ENCODE measurements around the gene ATP13A3. TPM values are rescaled to one million over a fixed set of nuclear protein-coding genes. Genes with fewer than 3 reads are reported as not detected.

The ATP13A3 gene
- total RNA-seq, 6 donors from 2014 or later, result 67.9 to 152 (median 94.6) TPM

DNA sequence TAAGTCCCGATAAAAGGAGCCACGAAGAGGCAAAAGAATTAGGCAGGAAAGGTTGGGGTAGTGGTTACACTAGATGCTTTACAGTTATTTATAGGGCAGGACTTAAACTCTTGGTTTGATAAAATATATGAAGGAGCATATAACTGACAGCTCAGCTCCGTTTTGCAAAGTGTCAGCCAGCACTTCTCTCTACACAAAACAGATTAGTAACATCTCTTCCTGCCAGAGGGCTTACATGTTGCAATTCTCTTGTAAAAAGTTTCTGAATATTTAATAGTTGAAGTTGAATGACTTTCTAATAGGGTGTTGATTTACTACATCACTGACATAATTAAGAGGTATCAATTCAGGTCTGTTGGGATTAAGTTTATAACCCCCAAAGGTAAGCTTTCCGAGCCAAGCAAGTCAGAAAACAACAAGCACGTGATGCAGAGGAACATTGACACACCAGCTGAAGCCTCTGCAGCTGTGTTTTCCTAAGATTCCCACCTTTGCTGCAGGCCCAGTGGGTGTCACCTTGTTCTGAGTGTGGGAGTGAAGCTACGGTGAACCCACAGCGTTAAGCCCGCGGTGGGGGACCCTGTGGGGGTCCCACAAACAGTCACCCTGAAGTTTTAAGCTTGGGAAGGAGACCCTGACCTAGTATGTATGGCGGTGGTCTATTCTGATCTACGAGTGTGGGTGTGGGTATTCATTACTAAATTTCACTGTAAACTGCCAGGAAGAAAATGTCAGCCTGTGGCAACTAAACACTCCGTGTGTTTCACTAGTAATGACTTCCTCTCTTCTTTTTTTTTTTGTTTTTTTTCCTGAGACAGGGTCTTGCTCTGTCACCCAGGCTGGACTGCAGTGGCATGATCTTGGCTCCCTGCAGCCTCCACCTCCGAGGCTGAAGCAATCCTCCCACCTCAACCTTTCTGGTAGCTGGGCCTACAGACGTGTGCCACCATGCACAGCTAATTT lies 22.0 kb upstream of the ATP13A3 start:
- Histone ChIP-seq H3K36me3 (no peaks in the 10 kb centered on the region), H3K9me3 (no peaks in the 10 kb centered on the region), H3K27ac (no peak overlapping the region), H3K4me3 (no peak overlapping the region), H3K27me3 (no peaks in the 10 kb centered on the region), H3K4me1 (peaks cover 0 to 6% (median 0%) of the 10 kb centered on the region in 4 donors)
- ATAC-seq (ENCODE audit: low FRiP score in 2 of 2), result no peak
- WGBS, 2 donors, result 62 to 65% methylated on average over 14 of the region's 14 CpGs
- TF ChIP-seq, protein P1, sequence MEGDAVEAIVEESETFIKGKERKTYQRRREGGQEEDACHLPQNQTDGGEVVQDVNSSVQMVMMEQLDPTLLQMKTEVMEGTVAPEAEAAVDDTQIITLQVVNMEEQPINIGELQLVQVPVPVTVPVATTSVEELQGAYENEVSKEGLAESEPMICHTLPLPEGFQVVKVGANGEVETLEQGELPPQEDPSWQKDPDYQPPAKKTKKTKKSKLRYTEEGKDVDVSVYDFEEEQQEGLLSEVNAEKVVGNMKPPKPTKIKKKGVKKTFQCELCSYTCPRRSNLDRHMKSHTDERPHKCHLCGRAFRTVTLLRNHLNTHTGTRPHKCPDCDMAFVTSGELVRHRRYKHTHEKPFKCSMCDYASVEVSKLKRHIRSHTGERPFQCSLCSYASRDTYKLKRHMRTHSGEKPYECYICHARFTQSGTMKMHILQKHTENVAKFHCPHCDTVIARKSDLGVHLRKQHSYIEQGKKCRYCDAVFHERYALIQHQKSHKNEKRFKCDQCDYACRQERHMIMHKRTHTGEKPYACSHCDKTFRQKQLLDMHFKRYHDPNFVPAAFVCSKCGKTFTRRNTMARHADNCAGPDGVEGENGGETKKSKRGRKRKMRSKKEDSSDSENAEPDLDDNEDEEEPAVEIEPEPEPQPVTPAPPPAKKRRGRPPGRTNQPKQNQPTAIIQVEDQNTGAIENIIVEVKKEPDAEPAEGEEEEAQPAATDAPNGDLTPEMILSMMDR (IDR thresholded peaks at IDR 0.05), result no peak
- TF ChIP-seq POLR2A (IDR thresholded peaks at IDR 0.05), result no peak
- TF ChIP-seq POLR2AphosphoS5 (IDR thresholded peaks at IDR 0.05), result no peak
- TF ChIP-seq EP300 (IDR thresholded peaks at IDR 0.05), result no peak
- no peak for DNase-seq

GRCh38 chr3:194507571-194507970 lies 20.8 kb upstream of the ATP13A3 start:
- 88 to 90% methylated on average over 12 of the region's 12 CpGs for WGBS, 2 donors
- TF ChIP-seq, protein P1 (IDR thresholded peaks at IDR 0.05), result no peak
- no peak for TF ChIP-seq POLR2AphosphoS5 (IDR thresholded peaks at IDR 0.05)
- no peak for TF ChIP-seq EP300 (IDR thresholded peaks at IDR 0.05)
- no peak for TF ChIP-seq POLR2A (IDR thresholded peaks at IDR 0.05)

GRCh38 chr3:194505791-194506415 lies 19.1 kb upstream of the ATP13A3 start:
- DNase-seq (no peak), ATAC-seq (ENCODE audit: low FRiP score in 2 of 2) (no peak)
- Histone ChIP-seq H3K27me3 (no peaks in the 10 kb centered on the region), H3K27ac (no peak overlapping the region), H3K4me1 (peaks cover 0 to 6% (median 0%) of the 10 kb centered on the region in 4 donors), H3K36me3 (no peaks in the 10 kb centered on the region), H3K9me3 (no peaks in the 10 kb centered on the region), H3K4me3 (no peak overlapping the region)
- no peak for TF ChIP-seq EP300 (IDR thresholded peaks at IDR 0.05)
- TF ChIP-seq POLR2AphosphoS5 (IDR thresholded peaks at IDR 0.05), result no peak
- TF ChIP-seq, protein P1 (IDR thresholded peaks at IDR 0.05), result no peak
- no peak for TF ChIP-seq POLR2A (IDR thresholded peaks at IDR 0.05)
- WGBS, 2 donors, result 84 to 86% methylated on average over 5 of the region's 5 CpGs

More at GRCh38 chr3:194507571-194507970, 20.8 kb upstream of the ATP13A3 start:
- no peaks in the 10 kb centered on the region for H3K27me3 ChIP-seq
- H3K9me3 ChIP-seq, result no peaks in the 10 kb centered on the region
- H3K36me3 ChIP-seq, result no peaks in the 10 kb centered on the region
- ATAC-seq (ENCODE audit: low FRiP score in 2 of 2) (no peak), DNase-seq (no peak)
- H3K27ac ChIP-seq, result no peak overlapping the region
- H3K4me3 ChIP-seq, result no peak overlapping the region
- peaks cover 0 to 6% (median 0%) of the 10 kb centered on the region in 4 donors for H3K4me1 ChIP-seq

- Histone ChIP-seq H3K36me3 (no peaks in the 10 kb centered on the region), H3K27ac (no peak overlapping the region), H3K4me1 (peaks cover 0 to 6% (median 0%) of the 10 kb centered on the region in 4 donors), H3K4me3 (no peak overlapping the region), H3K27me3 (no peaks in the 10 kb centered on the region), H3K9me3 (no peaks in the 10 kb centered on the region)
- TF ChIP-seq EP300 (IDR thresholded peaks at IDR 0.05) (no peak), POLR2AphosphoS5 (IDR thresholded peaks at IDR 0.05) (no peak), POLR2A (IDR thresholded peaks at IDR 0.05) (no peak)
- TF ChIP-seq, protein P1 (IDR thresholded peaks at IDR 0.05), result no peak
- 94 to 96% methylated on average over 7 of the region's 7 CpGs for WGBS, 2 donors
- no peak for ATAC-seq (ENCODE audit: low FRiP score in 2 of 2)
- no peak for DNase-seq
These were observed 18.1 kb upstream of the ATP13A3 start for GRCh38 chr3:194504861-194505260.

All from upper lobe of left lung (tissue), 6 donors.